Stimulated activated CD8-positive, alpha-beta memory T cell treated with anti-CD3 and anti-CD28 coated beads, Interleukin-7, amount 100 ng/mL, for 24 hours (primary cell): ENCODE measurements around the gene EPC1.
"Not testable (repeated sequence)": the region's sequence is repeated elsewhere in the genome, so short reads cannot be mapped to it uniquely, and the experiment has no call there.

Source experiments
- DNase-seq: peaks from one replicate; pipeline ENCODE4 v3.0.0-alpha.2; 2020; ENCODE audit warnings: low read depth

Gene EPC1

DNA sequence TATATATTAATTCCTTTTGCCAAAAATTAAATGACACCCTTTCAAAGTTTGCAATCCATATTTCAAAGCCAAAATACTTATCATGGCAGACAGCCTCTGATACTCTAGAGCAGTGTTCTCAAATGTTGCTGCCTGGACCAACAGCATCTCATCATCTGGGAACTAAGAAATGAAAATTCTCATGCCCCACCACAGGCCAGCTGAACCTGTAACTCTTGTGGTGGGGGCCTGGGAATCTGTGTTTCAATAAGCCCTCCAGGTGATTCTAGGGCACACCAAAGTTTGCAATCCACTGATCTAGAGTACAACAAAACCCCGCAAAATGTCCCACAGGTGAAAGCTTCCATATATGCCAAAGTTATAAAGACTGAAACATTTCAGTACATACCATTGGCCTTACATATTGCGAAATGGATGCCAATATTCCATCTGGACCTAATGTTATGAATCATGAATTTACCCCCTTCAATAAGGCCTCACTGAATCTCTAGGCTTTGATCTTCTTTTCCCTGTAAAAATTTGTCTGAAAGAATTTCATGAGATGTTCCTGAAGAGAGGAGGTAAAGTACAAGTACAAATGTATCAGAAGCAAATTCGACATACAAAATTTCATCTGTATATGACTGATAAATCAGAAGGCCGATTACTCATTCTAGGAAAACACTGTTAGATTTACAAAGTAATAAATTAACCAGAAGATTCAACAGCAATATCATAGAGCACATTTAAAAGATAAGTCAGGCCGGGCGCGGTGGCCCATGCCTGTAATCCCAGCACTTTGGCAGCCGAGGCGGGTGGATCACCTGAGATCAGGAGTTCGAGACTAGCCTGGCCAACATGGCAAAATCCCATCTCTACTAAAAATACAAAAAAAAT, 25.3 kb upstream of the EPC1 start:
- no peak for DNase-seq

DNA sequence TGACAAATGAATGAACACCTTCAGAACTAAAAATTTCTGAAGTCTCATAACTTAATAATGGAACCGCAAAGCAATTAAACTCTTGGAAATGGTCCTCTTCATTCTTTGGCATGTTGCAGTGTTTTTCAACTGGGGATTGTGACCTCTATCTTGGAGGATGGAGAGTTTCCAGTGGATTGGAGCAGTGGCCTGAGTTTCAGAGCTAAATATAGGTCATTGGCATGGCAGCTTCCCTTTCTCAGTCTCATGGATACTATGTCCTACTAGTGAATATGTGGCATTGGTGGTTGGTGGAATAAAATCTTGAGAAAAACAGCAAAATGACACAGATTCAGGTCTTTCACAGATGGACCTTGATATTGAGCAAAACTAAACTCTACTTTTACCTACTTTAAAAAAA, 24.1 kb upstream of the EPC1 start:
- no peak for DNase-seq

DNA sequence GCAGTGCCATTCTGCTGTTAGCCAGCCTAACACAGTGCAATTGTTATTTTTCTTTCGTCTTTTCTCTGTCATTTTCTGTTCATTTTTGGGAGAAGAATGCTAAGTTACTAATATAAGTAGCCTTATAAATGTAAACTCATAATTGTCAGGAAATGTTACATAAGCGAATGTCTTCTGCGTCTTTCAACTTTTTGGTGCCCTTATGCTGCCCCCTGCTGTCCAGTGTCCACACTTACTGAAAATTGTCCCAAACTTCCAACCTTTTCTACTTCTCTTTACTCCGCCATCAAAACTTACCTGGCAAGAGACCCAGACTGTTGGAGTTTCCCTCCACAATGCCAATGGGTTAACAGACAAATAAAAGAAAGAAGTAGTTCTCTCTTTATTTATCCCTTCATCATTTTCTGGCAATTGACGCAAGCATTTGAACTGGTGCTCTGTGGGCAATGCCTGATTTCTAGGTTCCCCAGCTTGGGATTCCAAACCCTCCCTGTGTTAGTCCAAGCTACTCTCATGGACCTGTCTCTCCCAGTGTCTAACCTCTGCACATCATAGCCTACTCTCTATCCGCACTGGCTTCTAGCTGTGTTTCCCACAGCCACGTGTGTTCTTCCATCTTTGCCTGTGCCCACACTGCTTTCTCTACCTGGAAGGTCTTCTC, 21.0 kb upstream of the EPC1 start:
- DNase-seq: peak; percentile 45

DNA sequence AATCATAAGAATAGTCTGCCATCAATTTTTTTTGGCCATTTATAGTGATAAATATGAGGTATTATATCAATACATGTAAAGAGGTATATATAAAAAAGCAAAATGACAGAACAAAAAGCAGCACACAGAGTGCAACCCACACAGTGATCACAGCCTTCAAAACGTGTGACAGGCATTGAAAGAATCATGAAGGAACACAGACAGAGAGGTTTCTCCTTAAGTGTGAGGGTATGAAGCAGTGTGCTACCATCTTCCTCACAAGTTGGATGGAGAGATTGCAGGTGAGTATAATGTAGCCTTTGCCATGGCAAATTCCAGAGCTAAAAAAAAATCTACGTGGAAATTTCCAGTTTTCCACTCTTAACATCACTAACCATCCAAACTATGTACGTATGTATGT, 19.6 kb upstream of the EPC1 start:
- DNase-seq: no peak

DNA sequence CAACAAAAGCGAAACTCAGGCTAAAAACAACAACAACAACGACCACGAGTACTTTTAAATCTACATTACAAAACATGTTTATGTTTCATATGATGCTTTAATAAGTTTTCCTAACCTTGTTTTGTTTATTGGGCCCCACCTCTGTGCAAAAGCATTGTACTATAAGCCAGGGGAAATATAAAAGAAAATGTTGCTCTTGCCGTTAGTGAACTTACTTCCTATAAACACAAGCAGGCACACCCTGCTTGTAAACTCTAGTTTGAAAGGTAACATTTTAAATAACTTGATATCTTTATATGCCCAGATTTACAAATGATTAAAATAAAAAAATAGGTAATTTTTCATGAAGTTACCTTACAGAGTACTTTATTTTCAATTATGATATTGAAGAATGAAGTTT, 19.2 kb upstream of the EPC1 start:
- DNase-seq: no peak

DNA sequence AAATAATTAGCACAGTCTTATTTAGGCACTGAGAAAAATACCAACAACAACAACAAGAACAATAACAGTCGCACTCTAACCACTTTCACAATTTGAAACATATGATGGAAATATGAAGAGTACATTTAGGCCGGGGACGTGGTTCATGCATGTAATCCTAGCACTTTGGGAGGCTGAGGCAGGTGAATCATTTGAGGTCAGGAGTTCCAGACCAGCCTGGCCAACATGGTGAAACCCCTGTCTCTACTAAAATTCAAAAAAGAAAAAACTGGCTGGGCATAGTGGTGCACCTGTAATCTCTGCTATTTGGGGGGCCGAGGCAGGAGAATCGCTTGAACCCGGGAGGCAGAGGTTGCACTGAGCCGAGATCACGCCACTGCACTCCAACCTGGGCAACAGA, 18.4 kb upstream of the EPC1 start:
- not testable (repeated sequence) for DNase-seq

DNA sequence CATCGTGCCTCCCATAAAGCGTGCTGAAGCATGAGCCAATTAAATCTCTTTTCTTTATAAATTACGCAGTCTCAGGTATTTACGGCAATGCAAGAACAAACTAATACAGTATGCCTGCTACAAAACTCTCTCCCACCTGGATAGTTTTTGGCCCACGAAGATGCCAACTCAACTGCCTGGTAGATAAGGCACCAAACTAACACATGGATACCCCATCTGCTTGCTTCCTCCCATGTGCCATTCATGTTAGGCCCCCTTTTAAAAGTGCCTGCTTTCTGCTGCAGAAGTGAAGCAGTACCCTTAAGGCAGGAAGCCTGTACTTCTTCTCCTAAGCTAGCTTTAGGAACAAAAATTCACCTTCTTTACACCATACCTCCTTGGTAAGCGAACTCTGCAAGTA, 15.6 kb upstream of the EPC1 start:
- DNase-seq: no peak

DNA sequence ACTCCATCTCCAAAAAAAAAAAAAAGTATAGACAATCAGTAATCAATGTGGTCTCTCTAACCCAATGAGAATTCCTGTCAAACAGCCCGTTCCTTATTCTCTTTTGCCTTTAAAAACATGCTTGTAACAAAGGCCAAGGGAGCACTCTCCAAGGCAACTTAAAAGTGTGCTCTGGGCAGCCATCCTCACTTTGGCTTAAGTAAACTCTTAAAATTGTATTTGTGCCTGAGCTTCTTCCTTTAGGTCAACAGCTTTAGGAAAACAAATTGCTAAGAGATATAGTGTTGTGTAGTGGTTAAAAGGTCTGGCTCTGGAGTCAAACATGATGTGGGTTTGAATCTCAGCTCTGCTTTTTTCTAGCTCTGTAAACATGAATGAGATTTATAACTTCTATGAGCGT, 13.9 kb upstream of the EPC1 start:
- no peak for DNase-seq

DNA sequence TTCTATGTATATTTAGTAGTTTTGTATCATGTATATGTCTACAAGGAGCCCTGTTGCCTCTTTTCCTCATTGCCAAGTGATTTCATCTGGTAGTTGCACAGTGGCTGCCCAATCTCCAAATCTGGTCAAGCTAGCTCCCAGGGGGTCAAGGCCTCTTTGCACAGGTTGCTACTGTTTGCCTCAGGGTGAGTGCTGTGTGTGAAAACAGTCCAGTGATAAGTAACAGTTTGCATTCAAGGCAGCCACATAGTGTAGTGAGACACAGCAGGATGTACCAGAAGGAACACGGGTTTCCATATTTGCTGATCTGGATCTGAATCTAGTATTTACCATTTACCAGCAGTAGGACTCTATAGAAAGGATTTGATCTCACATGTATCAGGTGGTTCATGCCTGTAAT, 13.3 kb upstream of the EPC1 start:
- DNase-seq: no peak

DNA sequence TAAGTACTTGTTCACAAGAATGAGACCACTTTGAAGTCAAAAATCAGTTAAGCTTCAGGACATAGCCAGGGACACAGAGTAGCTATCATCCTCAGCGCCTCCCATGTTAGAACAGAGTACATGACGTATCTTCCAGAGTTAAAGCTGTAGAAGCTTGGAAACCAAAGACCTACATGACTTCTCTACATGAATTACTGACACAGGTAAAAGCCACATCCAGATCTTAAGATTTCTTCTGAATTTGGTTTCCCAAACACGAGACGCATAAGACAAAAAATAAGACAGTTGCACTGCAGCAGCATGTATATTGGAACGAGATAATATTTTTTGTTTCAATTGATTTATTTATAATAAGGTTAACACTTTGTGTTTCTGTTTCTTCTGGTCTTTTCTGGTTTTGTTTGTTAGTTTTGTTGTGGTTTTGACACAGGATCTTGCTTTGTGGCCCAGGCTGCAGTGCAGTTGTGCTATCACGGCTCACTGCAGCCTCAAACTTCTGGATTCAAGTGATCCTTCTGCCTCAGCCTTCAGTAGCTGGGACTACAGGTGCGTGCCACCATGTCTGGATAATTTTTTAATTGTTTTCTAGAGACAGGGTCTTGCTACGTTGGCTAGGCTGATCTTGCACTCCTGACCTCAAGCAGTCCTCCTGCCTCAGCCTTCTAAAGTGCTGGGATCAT, 10.2 kb upstream of the EPC1 start:
- no peak for DNase-seq

DNA sequence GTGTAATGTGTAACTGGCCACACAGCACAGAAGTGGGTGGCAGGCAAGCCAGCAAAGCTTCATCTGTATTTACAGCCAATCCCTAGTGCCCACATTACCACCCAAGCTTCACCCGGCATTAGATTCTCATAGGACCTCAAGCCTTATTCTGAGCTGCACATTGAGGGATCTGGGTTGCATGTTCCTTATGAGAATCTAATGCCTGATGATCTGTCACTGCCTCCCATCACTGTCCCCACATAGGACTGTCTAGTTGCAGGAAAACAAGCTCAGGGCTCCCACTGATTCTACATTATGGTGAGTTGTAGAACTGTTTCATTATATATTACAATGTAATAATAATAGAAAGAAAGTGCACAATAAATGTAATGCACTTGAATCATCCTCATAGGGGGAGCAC, 7.7 kb upstream of the EPC1 start:
- not testable (repeated sequence) for DNase-seq

DNA sequence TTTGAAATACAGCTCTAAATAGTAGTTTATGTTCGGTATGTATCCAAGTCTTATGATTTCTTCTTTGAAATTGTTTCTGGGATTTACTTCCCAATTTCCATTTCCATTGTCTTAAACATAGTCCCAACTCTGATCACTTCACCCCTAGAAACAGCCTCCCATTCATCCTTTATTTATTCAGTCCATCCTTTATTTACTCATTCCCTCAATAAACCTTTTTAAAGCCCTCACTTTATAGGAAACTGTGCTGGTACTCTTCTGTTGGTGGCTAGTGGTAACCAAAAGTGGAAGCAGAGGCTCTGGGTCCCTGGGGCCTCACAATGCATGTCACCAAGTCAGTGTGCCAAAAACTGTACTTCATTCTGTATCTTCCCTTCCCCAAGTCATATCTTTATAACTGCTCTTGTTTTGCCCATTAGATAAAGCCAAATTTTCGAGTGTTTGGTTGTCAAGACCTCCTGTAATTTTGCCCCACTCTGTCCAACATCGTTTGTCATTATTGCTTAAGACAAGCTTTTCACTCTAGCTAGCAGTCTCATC, 3.9 kb upstream of the EPC1 start:
- no peak for DNase-seq

DNA sequence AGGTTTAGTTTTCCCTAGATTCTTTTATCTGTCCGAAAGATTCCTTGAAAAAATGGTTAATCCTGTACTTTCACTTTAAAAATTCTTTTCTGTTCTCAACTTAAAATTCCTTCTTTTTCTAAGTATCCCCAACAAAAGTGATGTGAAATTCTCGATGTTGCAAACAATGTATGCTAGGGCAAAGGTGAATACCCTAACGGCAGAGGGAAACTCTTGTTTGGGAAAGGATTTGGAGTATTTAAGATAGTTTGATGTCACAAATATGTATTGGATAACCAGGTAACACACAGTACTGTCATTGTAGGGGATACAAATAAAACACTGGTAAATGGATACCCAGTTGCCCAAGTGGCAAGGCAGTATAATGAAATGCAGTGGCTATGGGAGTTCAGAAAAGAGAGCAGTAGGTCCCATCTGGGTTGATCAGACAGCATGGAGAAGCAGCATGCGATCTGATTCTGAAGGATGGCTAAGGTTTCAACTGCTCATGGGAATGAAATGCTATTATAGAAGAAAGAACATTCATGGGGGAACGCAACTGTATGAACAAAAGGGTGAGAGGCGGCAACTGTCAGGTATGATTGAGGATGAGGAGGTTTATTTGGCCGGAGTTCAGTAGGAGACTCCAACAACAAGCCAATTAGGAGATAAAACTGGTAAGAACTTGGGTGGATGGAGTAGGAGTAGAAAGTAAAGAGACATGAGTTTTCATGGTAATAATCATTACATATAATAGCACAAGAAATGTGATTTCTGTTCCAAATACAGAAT, 3.2 kb upstream of the EPC1 start:
- no peak for DNase-seq

DNA sequence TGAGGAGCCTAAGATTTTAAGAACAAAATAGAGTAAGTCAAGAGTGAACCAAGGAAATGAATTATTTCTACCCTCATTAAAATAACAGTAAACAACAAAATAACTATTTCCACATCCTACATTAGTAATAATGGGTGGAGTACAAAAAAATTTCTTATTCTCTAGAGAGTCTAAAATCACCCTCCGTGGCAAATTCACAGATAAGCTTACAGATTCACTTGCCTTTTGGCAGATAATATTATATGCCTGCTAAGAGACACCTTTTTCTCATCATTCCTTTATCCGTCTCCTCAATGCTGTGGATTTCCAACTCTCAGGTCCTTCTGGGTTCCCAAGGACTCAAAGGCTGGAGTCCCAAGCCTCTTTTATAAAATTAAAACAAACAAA, 2.2 kb upstream of the EPC1 start:
- DNase-seq: no peak

DNA sequence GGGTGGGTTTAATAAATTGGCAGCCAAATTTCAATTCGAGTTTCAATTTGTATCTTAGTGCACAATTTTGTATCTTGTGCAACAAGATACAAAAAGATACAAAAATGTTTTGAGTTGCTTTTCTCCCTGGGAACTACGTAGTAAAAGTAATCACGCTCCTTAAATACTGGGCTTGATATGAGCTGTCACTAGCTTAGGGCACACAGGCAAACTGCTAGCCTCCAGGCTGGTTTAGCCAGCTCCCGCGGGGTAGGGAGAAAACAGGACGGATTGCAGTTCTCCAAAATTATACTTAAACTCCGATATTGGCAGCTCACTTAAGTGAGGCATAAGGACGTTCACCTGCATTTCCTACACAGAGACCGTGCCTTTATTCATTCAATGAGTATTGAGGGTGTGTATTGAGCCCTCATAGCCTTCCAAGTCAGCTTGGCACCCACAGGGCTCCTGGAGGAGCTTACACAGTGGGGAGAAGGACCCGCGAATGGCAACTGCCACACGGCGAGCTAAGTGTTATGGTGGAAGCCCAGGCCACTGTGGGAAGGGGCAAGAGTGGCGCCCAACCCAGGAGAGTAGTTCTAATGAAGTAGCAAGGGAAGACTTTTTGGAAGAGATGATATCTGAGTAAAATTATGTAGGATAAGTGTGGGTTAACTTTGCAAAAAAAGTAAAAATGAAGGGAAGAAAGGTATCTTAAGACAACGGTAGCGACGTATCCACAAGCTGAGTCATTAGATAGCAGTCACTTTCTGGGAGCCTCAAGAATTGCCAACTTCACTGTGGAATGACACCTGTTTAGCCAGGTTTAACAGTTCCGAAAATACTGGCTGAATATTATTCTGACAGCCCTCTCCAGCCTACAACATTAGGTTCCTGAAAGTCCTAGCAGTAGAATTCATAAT, 1.6 kb upstream of the EPC1 start:
- DNase-seq: no peak

DNA sequence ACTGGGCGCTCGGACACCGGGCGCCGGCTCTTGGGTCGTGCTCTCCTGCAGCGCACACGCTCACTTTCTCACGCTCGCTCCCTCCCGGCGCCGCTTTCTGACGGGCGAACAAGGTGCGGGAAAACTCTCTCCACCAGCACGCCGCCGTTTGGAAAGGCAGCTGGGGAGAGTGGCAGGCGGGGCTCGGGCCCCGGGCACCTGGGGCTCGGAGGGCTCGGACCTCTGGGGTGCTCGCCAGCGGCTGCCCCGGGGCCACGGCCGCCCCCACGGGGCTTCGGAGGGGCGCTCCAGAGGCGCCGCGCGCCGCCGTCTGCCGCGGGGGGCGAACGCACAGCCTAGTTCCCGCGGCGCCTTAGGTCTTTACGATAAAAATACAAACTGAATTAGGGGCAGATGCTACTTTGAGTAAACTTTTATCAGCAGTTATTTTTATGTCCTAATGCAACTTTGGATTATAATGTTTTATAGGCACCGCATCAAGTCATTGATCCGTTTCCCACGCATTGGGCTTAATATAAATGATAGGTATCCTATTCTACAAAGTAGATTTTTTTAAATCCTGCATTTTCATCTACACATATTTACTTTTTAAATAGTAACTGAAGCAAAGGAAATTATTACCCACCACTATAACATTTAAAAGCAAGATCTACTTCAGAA, 535 bp upstream of the EPC1 start:
- DNase-seq: peak; percentile 26

DNA sequence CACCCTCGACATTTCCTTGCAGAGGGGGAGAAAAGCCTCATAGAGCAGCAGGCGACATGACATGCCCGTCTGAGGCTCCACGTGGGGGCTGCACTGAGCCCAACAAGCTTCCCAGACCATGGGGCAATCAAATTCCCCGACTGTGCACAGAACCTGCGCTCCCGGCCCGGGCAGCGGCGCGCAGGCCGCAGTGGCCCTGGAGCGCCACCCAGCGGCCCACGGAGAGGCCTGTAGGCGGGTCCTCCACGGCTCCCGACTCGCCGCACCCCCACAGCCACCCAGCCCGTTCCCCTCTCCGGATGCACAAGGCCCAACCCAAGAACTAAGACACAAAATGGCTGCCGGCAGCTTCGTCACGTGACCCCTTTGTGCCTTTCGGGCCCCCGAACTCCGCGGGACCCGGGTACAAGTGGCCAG, 816 bp downstream of the EPC1 start:
- peak; percentile 83 for DNase-seq

DNA sequence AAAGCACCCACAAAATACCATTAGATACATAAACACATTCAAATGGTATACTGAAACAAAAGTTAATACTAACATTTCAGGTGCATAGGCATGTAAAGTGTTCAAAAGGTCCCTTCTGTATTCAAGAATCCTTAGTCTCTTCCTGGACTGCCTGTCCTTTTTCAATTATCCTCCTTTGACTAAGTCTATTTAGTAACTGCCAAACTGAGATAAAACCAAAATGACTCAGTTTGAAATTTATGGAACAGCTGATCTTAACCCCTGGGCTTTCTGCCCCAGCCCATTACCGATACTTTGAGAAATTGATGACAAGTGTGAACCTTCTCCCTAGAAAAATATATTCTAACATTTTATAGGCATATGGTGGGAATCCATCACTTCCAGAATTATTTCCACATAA, 5.4 kb downstream of the EPC1 start:
- no peak for DNase-seq

DNA sequence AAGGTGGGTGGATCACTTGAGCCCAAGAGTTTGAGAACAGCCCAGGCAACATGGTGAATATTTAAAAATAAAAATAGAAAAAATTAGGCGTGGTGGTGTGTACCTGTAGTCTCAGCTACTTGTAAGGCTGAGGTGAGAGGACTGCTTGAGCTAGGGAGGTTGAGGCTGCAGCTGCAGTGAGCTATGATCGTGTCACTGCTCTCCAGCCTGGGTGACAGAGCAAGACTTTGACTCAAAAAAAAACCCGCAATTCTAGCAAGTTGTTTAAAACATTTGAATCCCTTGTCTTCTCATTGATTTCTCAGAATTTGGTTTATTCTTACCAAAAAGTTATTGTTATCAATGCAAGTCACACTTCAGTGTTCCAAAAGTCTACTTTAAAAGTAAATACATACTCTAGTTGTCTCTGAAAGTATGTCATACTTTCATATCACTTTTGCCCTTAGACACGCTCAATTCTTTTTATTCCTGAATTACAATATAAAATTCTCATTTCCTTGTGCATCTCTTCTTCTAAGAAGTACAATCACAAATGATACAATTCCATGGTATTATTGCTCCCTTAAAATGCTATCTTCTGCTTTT, 6.3 kb downstream of the EPC1 start:
- DNase-seq: no peak

DNA sequence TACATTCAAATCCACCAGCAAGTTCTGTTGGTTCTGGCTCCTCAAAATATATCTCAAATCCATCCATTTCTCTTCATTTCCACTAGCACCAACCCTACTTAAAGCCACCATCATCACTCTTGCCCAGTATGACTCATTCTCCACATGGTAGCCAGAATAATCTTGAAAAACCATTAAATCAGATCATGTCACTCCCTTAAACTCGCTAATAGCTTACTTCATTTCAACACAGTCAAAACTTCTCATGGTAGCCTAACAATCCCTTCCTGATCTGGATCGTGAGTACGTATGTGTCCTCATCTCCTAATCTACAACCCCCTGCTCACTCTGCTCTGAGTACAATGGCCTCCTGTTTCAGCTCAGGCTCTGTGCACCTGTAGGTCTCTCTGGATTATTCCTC, 8.7 kb downstream of the EPC1 start:
- DNase-seq: no peak
